ENCODE data around the gene BTBD3. TPM values are rescaled to one million over a fixed set of nuclear protein-coding genes. Genes with fewer than 3 reads are reported as not detected.

Gene BTBD3
- total RNA-seq, 6 experiments from 2014 or later = 26.1 to 32.2 (median 29.5) TPM

GRCh38 chr20:11937230-11937629 lies 19.5 kb downstream of the BTBD3 start:
- Mint-ChIP-seq H3K36me3 (ENCODE audit: low read depth) (no peaks in the 10 kb centered on the region), H3K4me3 (no peak overlapping the region), H3K27me3 (ENCODE audit: insufficient read depth) (peaks cover 9% of the 10 kb centered on the region; the same call in 1 of the 2 replicates), H3K4me1 (ENCODE audit: low read depth) (no peaks in the 10 kb centered on the region), H3K9me3 (no peaks in the 10 kb centered on the region), H3K27ac (no peak overlapping the region)
- DNase-seq = no peak
- no peak for TF ChIP-seq CTCF (IDR thresholded peaks at IDR 0.05)

- Mint-ChIP-seq H3K4me1 (ENCODE audit: low read depth) (no peaks in the 10 kb centered on the region), H3K36me3 (ENCODE audit: low read depth) (no peaks in the 10 kb centered on the region), H3K27me3 (ENCODE audit: insufficient read depth) (peaks cover 7% of the 10 kb centered on the region), H3K27ac (no peak overlapping the region), H3K9me3 (no peaks in the 10 kb centered on the region), H3K4me3 (no peak overlapping the region)
- TF ChIP-seq CTCF (IDR thresholded peaks at IDR 0.05) = no peak
- no peak for DNase-seq
Measured at GRCh38 chr20:11941593-11942246, 24.0 kb downstream of the BTBD3 start.

GRCh38 chr20:11943778-11944177 lies 26.1 kb downstream of the BTBD3 start:
- no peak for TF ChIP-seq CTCF (IDR thresholded peaks at IDR 0.05)
- Mint-ChIP-seq H3K4me3 (no peak overlapping the region), H3K36me3 (ENCODE audit: low read depth) (no peaks in the 10 kb centered on the region), H3K27me3 (ENCODE audit: insufficient read depth) (peaks cover 6% of the 10 kb centered on the region), H3K4me1 (ENCODE audit: low read depth) (no peaks in the 10 kb centered on the region), H3K9me3 (no peaks in the 10 kb centered on the region), H3K27ac (no peak overlapping the region)
- no peak for DNase-seq

GRCh38 chr20:11948806-11949205 lies 31.1 kb downstream of the BTBD3 start:
- Mint-ChIP-seq H3K4me3 (no peak overlapping the region), H3K9me3 (no peaks in the 10 kb centered on the region), H3K27ac (no peak overlapping the region), H3K27me3 (ENCODE audit: insufficient read depth) (peaks cover 7% of the 10 kb centered on the region), H3K36me3 (ENCODE audit: low read depth) (no peaks in the 10 kb centered on the region), H3K4me1 (ENCODE audit: low read depth) (no peaks in the 10 kb centered on the region)
- no peak for DNase-seq
- TF ChIP-seq CTCF (IDR thresholded peaks at IDR 0.05) = no peak

- peaks cover 7% of the 10 kb centered on the region for H3K27me3 Mint-ChIP-seq (ENCODE audit: insufficient read depth)
- no peaks in the 10 kb centered on the region for H3K9me3 Mint-ChIP-seq
- H3K27ac Mint-ChIP-seq = no peak overlapping the region
- TF ChIP-seq CTCF (IDR thresholded peaks at IDR 0.05) = no peak
- H3K36me3 Mint-ChIP-seq (ENCODE audit: low read depth) = no peaks in the 10 kb centered on the region
- DNase-seq = no peak
- H3K4me3 Mint-ChIP-seq = no peak overlapping the region
- no peaks in the 10 kb centered on the region for H3K4me1 Mint-ChIP-seq (ENCODE audit: low read depth)
Measured at GRCh38 chr20:11949711-11950110, 32.0 kb downstream of the BTBD3 start.
